Head of caudate nucleus (tissue), 42 donors: ENCODE measurements around the gene CLDN16.

ENCODE experiments used
- DNase-seq, 42 donors: peaks; one replicate each; pipeline versions ENCODE4 v3.0.0 to v3.0.0-alpha.2; 2020 to 2021; ENCODE audit warnings: mixed read lengths in 7 of 42
- intact Hi-C: fragments of 100-400 bp; cut with DNase I; formaldehyde crosslinking; loops from one replicate; pipeline ENCODE4 v1.15.0; 2022

Gene CLDN16

DNA sequence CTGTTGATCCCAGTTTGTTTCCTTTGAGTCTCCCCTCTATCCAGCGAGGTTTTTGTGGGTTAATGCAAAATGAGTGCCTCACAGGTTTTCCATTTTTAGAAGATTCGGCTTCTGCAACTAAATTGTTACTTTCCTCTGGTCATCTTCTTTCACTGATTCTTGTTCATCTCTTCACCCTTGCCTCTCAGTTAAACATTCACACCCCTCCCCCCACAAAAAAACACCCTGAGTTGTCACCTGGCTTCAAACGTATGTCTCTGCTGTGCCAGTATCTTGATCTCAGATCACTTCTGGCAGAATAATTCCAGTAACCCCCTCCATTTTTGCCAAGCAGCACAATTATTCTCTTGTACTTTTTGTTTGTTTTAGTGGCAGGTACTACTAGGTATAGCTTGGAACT is 12.3 kb upstream of the CLDN16 start:
- no peak for DNase-seq
- intact Hi-C loops: no loop called here

DNA sequence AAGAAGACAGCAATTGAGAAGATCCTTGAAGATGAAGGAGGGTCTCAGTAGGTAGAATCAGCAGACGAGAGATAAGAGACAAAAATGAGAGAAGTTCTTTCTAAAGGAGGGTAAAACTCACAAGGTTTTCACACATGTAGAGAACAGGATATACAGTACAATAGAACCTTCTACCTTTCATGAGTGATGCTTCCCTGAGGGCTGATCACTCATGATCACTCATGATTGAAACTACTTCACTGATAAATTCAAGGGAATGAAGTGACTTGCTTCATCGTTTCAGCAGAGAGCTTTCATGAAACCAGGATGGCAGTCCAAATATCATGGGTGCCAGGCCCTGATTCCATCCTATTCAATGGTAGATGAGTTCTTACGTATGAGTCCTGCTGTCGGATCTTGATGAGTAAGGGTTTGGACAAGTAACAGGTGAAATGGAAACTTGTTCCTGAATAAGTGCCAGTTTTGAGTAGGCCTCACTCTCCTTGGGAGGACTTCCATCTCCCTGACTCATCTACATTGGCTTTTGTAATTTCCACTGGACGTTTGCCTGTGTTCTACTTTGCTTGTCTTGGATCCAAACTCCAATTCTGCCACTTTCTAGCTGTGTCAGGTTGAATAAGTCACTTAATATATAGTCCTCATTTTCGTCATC is 9.6 kb upstream of the CLDN16 start:
- no peak for DNase-seq

DNA sequence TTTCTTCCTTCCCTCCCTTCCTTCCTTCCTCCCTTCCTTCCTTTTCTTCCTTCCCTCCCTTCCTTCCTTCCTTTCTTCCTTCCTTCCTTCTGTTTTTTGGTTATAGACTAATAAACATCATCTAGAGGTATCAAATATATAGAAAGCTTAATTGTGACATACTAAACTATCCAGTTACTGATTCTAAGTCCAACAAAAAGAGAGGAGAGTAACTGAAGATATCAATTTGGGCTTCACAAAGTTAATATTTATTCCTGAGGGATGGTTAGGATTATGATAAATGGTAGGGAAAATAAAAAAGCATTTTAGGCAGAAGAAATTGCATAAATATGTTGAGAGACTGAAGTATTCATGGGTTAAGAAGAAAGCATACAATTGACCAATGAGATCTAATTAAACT is 7.8 kb upstream of the CLDN16 start:
- intact Hi-C loops: no loop called here

More for the DNA sequence above, 9.6 kb upstream of the CLDN16 start:
- intact Hi-C loops: no loop called here

DNA sequence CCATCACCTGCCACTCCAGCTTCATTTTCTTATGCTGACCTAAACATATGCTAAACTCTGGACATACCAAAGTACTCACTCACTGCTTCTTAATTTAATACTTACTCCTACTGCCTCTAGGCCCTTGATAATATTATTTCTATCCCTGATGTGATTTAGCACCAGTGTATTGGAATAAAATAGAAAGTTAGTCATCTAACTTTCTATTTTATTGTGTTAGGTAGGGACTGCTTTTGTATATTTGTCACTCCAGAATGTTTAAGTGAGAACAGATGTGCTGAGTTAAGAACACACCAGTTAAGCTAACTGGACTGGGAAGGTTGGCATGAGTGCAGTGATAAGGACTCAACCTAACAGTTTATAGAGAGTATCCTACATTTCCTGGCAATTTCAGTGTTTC is 6.5 kb upstream of the CLDN16 start:
- intact Hi-C loops: no loop called here
- DNase-seq: no peak

More for the DNA sequence above, 7.8 kb upstream of the CLDN16 start:
- DNase-seq: no peak

DNA sequence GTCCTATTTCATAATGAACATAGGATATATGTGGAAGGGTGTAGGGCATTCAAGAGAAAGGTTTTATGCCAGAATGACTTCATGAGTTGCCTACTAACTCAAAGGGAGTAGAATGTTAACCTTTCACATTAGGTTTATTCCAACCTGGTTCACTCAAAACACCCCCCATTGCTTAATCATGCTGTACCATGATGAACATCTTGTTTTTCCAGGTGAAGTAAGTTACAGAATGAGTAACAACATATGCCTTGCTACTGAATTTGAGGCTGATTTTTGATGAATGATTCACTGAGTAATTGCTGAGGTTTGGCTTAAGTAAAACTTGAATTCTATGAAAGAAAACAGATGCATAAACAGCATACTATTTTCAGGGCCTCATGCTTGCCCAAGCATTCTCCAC is 5.9 kb upstream of the CLDN16 start:
- intact Hi-C loops: no loop called here
- no peak for DNase-seq

DNA sequence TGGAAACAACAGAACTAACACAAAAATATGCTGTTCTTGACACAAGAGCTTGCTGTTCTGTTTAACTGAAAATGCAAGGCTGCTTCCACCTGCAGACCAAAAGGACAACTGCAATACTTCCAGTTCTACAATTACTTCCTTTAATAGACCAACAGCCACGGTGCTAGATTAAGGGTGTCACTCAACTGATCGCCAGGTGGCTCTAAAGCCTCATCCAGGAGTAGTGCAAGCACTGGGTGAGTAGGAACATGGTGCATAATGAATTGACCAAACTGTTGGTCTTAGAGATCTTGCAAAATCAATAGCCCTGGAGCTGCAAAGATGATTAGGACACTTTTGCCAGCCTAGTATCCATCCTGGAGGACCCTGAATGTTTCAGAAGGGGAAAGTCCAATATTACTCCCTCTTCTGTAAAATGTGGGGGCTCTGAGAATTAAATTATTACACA is 3.6 kb upstream of the CLDN16 start:
- no peak for DNase-seq
- intact Hi-C loops: no loop called here

DNA sequence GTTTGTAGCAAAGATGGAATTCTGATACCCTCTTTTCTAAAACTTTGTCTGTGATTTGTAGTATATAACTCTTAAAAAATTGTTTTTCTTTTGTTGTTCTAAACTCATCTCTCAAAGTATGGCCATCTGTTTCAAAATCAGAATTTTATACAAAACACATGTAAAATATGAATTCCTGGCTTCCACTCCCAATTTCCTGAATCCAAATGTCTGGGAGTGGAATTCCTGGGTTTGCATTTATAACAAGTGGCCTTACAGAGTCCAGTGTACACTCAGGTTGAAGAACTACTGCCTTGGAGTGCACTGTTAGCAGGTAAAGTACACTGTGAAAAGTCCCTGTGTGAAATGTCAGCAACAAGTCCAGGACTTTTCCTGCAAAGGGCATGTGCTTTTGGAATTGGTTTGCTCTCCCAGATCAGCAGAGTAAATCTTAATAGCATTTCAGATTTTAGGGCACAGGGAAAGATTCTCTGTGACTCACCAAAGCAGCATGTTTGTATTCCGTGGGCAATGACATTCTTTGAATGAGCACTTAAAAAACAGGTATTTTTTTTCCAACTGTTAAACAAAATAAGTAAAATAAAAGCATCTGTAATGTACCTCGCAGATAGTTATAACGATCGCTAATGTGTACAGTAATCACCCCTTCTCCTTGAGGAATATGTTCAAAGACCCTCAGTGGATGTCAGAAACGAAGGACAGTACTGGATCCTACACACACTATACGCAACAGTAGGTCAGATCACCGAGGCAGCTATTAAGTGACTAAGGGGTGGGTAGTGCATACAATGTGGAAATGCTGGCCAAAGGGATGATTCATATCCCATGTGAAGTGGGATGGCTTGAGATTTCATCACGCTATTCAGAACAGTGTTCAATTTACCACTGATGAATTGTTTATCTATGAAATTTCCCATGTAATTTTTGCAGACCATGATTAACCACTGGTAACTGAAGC is 2.0 kb upstream of the CLDN16 start:
- DNase-seq: no peak
- intact Hi-C loops: no loop called here

DNA sequence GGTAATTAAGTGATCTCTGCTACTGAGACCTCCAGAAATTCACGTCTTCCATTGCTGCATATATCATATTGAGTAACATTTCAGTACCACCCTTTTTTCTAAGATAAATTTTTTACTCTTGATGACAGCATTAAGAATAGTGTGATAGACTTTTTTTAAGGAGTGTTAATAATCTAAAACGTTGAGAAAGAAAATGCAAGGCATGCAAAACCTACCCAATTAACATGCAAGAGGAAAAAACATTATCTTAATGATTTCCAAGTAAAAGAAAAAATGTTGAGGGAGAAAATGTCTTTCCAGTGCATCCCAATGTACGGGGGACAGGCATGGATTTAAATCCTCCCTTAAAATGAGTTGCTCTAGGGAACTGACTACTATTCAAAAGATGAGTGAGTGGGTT is 740 bp downstream of the CLDN16 start:
- DNase-seq: no peak
- intact Hi-C loops: no loop called here

DNA sequence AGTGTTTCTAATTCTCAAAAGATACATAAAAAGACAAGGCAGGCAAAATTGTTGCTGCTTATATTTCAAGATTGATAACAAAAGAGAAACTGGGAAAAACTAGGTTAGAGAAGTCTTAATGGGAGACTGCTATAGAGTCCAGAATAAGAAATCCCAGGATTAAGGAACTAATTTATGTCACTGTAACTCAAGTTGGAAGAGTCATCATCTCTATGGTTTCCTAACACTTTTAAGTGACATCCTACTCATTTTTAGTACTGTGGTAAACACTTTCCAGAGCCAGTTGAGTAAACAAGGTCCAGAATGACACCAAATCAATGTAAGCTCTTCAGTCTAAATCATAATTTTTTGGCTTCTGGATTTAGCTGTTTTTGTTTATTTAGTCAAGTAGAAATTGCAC is 8.0 kb downstream of the CLDN16 start:
- intact Hi-C loops: no loop called here
- DNase-seq: no peak

DNA sequence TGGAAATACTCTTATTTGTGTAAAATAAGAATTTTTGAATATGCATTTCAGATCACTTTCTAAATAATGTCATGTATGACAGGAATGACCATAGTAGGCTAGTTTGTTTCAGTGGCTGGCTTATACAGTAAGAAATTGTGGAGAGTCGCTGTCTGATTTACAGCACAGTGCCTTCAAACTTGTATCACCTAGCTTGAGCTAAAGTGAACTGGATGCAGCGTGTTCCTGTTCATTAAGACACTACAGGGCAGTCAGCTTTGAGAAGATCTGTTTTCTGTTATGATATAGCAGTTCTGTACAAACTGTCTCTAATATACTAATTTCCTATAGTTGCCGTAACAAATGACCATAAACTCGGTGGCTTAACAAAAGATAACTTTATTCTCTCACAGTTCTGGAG is 9.9 kb downstream of the CLDN16 start:
- intact Hi-C loops: no loop called here
- no peak for DNase-seq

DNA sequence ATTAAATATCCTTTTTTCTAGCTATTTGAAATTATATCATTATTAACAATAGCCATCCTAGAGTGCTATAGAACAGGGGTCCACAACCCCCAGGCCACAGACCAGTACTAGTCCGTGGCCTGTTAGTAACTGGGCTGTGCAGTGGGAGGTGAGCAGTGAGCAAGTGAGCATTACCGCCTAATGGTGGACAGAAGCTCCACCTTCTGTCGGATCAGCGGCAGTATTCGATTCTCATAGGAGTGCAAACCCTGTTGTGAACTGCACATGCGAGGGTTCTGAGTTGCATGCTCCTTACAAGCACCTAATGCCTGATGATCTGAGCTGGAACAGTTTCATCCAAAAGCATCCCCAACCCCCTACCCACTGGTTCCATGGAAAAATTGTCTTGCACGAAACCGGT is 11.7 kb downstream of the CLDN16 start:
- no peak for DNase-seq
- intact Hi-C loops: no loop called here

DNA sequence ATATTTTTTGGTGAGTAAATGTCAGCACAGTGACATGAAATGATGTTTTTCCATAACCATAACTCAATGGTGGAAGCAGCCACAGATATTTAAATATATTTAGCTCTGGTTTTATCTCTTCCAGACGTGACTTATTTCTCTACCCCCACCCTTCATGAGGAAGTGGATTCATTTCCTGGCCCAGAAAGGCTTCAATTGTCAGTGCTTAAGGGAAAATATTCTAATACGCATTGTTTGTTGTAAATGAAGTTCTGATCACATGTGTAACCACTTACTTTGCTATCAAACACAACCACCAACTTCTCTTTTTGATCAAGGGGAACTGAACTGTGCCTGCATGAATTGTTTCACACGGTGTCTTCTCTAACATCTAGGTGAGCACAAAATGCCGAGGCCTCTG is 14.0 kb downstream of the CLDN16 start:
- intact Hi-C loops: no loop called here

DNA sequence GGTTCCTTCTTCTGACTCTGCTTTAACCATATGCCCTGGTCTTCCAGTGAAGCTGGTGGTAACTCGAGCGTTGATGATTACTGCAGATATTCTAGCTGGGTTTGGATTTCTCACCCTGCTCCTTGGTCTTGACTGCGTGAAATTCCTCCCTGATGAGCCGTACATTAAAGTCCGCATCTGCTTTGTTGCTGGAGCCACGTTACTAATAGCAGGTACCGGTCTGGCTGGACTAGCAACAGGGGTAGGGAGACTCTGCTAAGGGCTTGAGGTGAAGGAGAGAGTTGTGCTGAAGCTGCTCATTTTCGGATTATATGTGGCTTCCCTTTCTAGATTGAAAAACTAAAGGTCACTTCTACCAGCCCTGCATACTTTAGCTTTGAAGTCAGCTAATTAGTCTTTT is 16.8 kb downstream of the CLDN16 start:
- intact Hi-C loops: no loop called here
- no peak for DNase-seq

More for the DNA sequence above, 14.0 kb downstream of the CLDN16 start:
- DNase-seq: no peak

DNA sequence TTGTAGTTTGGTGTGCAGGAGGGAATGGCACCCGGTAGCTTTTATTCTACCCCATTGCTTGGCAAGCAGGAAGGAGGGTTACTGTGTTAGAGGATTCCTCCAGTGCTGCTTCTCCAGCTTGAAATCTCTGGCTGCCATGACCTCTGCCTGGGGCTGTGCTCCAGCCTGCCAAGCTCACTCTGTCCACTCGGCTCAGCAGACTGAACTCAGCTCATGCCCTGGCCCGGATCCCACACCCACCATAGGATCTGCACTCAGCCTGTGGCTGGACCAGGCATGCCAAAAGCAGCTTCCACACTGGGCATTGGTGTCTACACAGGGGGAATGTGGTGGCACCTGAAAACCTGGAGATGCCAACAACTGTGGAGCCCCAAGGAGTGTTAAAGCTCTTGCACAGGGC is 26.3 kb downstream of the CLDN16 start:
- no peak for DNase-seq
- intact Hi-C loops: no loop called here

DNA sequence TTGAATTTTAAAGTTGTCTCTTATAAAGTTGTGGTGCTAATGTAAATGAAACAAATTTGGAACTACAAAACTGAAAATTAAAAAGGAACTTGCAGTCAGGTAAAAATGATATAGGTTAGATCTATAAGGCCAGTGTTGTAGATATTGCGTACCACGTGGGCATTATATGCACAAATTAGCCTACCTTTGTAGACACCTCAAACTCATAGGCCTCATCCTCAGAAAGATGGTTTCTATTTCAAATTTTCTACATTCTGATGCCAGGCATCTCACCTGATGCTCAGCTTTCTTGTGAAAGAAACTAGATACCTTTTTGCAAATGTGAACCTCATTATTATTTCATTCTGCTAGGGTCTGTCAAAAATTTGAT is 36.1 kb downstream of the CLDN16 start:
- no peak for DNase-seq
- intact Hi-C loops: loop anchor here (10.0 kb wide), 1 partner anchor 459 kb away; no protein-coding TSS in a partner anchor

DNA sequence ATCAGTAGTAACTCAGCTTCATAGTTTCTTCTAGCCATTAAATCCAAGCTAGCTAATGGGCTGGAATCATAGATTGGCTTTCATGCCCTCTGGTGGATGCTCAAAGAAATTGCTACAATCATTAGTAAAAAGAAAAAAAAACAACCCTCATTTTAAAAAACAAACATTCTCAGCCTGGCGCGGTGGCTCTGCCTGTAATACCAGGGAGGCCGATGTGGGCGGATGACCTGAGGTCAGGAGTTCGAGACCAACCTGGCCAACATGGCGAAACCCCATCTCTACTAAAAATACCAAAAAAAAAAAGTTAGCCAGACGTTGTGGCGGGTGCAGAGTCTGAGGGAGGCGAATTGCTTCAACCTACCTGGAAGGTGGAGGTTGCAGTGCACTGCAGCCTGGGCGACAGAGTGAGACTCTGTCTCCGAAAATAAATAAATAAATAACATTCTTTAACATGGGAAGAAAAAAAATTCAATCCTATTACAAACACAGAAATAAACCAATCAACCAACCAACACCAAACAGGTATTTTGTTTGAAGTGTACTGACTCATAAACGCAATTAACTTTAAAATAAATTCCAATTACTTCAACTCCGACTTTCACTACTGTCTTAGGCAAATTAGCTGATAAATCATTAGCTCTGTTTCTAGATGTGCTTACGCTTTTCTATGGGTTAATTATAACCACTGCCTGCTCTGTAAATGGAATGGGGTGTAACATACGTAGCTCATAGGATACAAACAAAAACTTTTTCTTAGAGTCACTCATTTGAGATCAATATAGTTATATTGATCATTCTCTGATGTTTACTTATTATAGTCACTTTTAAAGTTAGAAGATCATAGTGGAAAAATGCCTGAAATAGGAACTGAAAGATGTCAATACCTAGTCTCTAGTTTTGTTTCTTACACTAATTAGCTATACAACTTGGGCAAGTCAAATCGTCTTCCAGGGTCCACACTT is 36.8 kb downstream of the CLDN16 start:
- intact Hi-C loops: loop anchor here (10.0 kb wide), 1 partner anchor 460 kb away; no protein-coding TSS in a partner anchor
- peak; percentile 7 to 70 (median 33) for DNase-seq

DNA sequence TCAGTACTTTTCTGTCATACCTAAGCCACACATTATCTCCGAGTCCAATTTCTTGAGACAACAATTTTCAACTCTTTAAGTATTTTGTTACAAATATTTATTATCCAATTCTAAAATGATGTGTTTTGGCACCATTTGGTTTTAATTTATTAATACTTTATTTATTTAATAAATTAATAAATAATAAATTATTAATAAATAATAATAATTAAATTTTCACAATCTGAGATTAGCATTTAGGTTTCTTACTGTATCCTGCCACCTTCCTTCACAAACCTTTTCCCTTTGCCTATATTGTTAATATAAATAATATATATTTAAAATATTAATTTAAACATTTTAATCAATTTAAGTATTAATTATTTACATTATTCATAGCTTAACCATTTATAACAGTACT is 37.9 kb downstream of the CLDN16 start:
- intact Hi-C loops: loop anchor here (10.0 kb wide), 1 partner anchor 461 kb away; no protein-coding TSS in a partner anchor

DNA sequence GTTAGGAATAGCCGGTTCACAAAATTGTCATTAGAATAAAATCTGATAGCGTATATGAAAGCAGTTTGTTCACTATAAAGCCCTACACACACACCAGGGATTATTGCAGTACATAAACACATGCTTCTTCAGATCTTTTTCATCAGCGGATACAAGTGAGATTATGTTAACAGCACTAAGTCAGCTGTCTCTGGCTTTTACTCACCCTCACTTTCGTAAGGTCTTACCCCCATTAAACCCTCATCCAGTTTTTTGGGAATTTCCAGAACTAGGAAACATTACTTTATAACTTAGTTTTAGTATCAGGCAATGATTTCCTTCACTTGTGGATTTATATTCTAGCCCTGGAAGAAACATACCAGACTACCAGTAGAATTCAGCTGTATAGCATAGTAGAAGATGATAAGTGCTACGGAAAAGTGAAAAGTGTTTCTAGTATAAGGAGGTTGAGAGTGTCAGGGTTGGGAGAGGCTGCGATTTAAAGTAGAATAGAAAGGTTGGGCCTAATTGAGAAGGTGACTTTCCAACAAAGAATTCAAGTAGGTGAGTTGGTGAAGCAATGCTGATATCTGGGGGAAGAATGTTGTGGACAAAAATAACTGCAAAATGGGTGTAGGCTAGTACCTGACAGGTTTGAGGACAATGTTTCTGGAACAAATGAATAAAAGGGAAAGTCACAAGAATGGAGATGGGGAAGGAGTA is 39.0 kb downstream of the CLDN16 start:
- no peak for DNase-seq
- intact Hi-C loops: loop anchor here (10.0 kb wide), 1 partner anchor 462 kb away; no protein-coding TSS in a partner anchor

More for the DNA sequence above, 37.9 kb downstream of the CLDN16 start:
- DNase-seq: no peak
